GM23338 (cell line): ENCODE results near the gene GMPR. TPM values are rescaled to one million over a fixed set of nuclear protein-coding genes. Genes with fewer than 3 reads are reported as not detected.

Source experiments
- ATAC-seq: fragments of 200-7000 bp; cut with Tn5 transposase; 3 replicates; pipeline ENCODE4 v1.9.1; 2020
- DNase-seq: peaks from one replicate; pipeline ENCODE4 v3.0.0-alpha.2; 2015; ENCODE audit warnings: low spot score
- H2AFZ ChIP-seq: fragments of 200-600 bp; sonication (generic); 2 replicates; pipeline ENCODE4 v1.8.0; 2016; ENCODE audit warnings: antibody characterized with exemption, mild to moderate bottlenecking, moderate library complexity
- H3F3A ChIP-seq: fragments of 200-600 bp; sonication (generic); replicated peaks from 2 replicates; pipeline ENCODE4 v1.8.0; 2017; ENCODE audit warnings: antibody characterized with exemption, mixed run types, low read depth
- H3K27ac ChIP-seq: fragments of 200-600 bp; sonication (generic); 2 replicates; pipeline ENCODE4 v1.6.1; 2016; ENCODE audit warnings: low read depth
- H3K27me3 ChIP-seq: fragments of 200-600 bp; sonication (generic); 2 replicates; pipeline ENCODE4 v1.8.0; 2016; ENCODE audit warnings: mild to moderate bottlenecking, mixed run types, moderate library complexity; ENCODE audit not compliant: insufficient read depth
- H3K36me3 ChIP-seq: fragments of 200-600 bp; sonication (generic); 2 replicates; pipeline ENCODE4 v1.8.0; 2016; ENCODE audit warnings: mild to moderate bottlenecking; ENCODE audit not compliant: insufficient read depth
- H3K4me1 ChIP-seq: fragments of 200-600 bp; sonication (generic); 2 replicates; pipeline ENCODE4 v1.8.0; 2016; ENCODE audit warnings: mild to moderate bottlenecking, moderate library complexity; ENCODE audit not compliant: insufficient read depth
- H3K4me2 ChIP-seq: fragments of 200-600 bp; sonication (generic); 2 replicates; pipeline ENCODE4 v1.7.1; 2017; ENCODE audit warnings: mixed run types
- H3K4me3 ChIP-seq: fragments of 200-600 bp; sonication (generic); 2 replicates; pipeline ENCODE4 v1.6.1; 2016; ENCODE audit warnings: mixed run types
- H3K79me2 ChIP-seq: fragments of 200-600 bp; sonication (generic); replicated peaks from 2 replicates; pipeline ENCODE4 v1.8.0; 2017; ENCODE audit warnings: mild to moderate bottlenecking; ENCODE audit not compliant: insufficient read depth
- H3K9me2 ChIP-seq: fragments of 200-600 bp; sonication (generic); 2 replicates; pipeline ENCODE4 v1.8.0; 2017; ENCODE audit not compliant: insufficient read depth
- H4K20me1 ChIP-seq: fragments of 200-600 bp; sonication (generic); replicated peaks from 2 replicates; pipeline ENCODE4 v1.8.0; 2017; ENCODE audit warnings: mild to moderate bottlenecking; ENCODE audit not compliant: insufficient read depth
- H3K27ac Mint-ChIP-seq: 2 replicates; pipeline ENCODE4 v1.8.0; 2020; ENCODE audit warnings: inconsistent platforms, mild to moderate bottlenecking, moderate library complexity, mixed read lengths
- H3K27me3 Mint-ChIP-seq: 3 replicates; pipeline ENCODE4 v1.8.0; 2022; ENCODE audit warnings: low read depth, mild to moderate bottlenecking, moderate library complexity, mixed read lengths, inconsistent platforms; ENCODE audit not compliant: insufficient read depth, poor library complexity
- H3K36me3 Mint-ChIP-seq: 3 replicates; pipeline ENCODE4 v1.8.0; 2021; ENCODE audit warnings: low read depth, mild to moderate bottlenecking, inconsistent platforms, moderate library complexity, mixed read lengths
- H3K4me1 Mint-ChIP-seq: 3 replicates; pipeline ENCODE4 v1.8.0; 2020; ENCODE audit warnings: mild to moderate bottlenecking, inconsistent platforms, mixed read lengths
- H3K4me3 Mint-ChIP-seq: 3 replicates; pipeline ENCODE4 v1.8.0; 2021; ENCODE audit warnings: moderate library complexity, mild to moderate bottlenecking, inconsistent platforms, mixed read lengths
- H3K9me3 Mint-ChIP-seq: 3 replicates; pipeline ENCODE4 v1.8.0; 2020; ENCODE audit warnings: moderate library complexity, mild to moderate bottlenecking, inconsistent platforms, mixed read lengths
- EZH2 ChIP-seq: fragments of 200-600 bp; sonication (generic); IDR thresholded peaks from one replicate; pipeline ENCODE4 v1.8.0; 2017; ENCODE audit warnings: antibody characterized with exemption, mild to moderate bottlenecking, low read depth; ENCODE audit not compliant: unreplicated experiment
- EZH2phosphoT487 ChIP-seq: fragments of 200-600 bp; sonication (generic); IDR thresholded peaks from one replicate; pipeline ENCODE4 v1.8.1; 2018; ENCODE audit warnings: antibody characterized with exemption; ENCODE audit not compliant: unreplicated experiment
- NANOG ChIP-seq: IDR thresholded peaks from 2 replicates; pipeline ENCODE4 v1.6.1; 2016; ENCODE audit warnings: antibody characterized with exemption, borderline replicate concordance
- STAT1 ChIP-seq: IDR thresholded peaks from one replicate; pipeline ENCODE4 v1.6.1; 2016; ENCODE audit warnings: antibody characterized with exemption; ENCODE audit not compliant: unreplicated experiment
- ZNF331 ChIP-seq: fragments of 250-450 bp; sonication (Bioruptor Pico); IDR thresholded peaks from 2 replicates; pipeline ENCODE4 v1.5.0; 2020; ENCODE audit warnings: low read depth, mild to moderate bottlenecking, moderate library complexity
- polyA plus RNA-seq: library from polyadenylated mRNA; unstranded; fragments of >200 nt; fragmentation: Nextera tagmentation; extraction: Ambion mirVana; gene quantifications from 2 replicates; pipeline ENCODE4 v1.2.1, GENCODE V29; 2016
- total RNA-seq: library from RNA; depleted of rRNA; stranded (reverse); fragments of >200 nt; shearing (Covaris generic); gene quantifications from 2 replicates; pipeline ENCODE4 v1.2.3, GENCODE V29; 2014
- TF ChIP-seq, protein P1 (sequence below), 2 experiments: fragments of 200-600 bp in 1 of 2; sonication (generic) in 1 of 2; conservative IDR thresholded peaks; 2 replicates each; pipeline versions ENCODE4 v1.5.1 to v1.6.1; 2016 to 2017; ENCODE audit warnings: antibody characterized with exemption in 2 of 2, low read depth in 2 of 2, mild to moderate bottlenecking in 2 of 2, moderate library complexity in 1 of 2
- TF ChIP-seq, protein P2 (sequence below): fragments of 250-450 bp; sonication (Bioruptor Pico); IDR thresholded peaks from 2 replicates; pipeline ENCODE4 v1.5.0; 2020; ENCODE audit warnings: mild to moderate bottlenecking, moderate library complexity
- TF ChIP-seq, protein P3 (sequence below): IDR thresholded peaks from 2 replicates; pipeline ENCODE4 v1.6.1; 2016; ENCODE audit warnings: antibody characterized with exemption

Gene GMPR
- total and polyA plus RNA-seq, 2 experiments from 2014 or later = 0.23 to 0.35 TPM

DNA sequence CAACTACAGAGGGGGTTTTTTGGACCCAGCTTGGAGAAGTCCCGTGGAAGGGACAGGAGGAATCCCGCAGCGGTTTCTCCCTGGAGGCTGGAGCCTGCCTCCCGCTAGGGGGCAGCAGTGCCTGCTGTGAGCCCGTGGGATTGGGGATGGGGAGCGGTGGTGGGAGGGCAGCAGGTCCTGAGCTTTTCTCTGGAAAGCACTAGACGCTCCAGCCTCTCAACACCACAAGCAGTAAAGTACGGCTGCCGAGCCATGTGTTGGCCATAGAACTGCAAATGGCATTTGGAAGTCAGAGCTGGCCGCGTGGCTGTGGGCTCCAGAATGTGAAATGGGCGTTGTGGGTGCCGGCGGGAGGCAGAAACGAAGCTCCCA is 47.8 kb downstream of the GMPR start:
- ATAC-seq = peak; percentile 89
- Histone ChIP-seq H3K27ac (no peak overlapping the region), H2AFZ (peak overlapping the region; percentile 86; the same call in 1 of the 2 replicates), H3K9me2 (no peaks in the 10 kb centered on the region), H3K36me3 (no peaks in the 10 kb centered on the region), H3K4me1 (no peaks in the 10 kb centered on the region), H3K4me3 (peak overlapping the region; percentile 31; the same call in 1 of the 2 replicates), H3K27me3 (no peaks in the 10 kb centered on the region), H3F3A (no peaks in the 10 kb centered on the region), H3K79me2 (no peaks in the 10 kb centered on the region), H4K20me1 (no peaks in the 10 kb centered on the region), H3K4me2 (no peak overlapping the region)
- H3K4me3 Mint-ChIP-seq = peak overlapping the region; percentile 46; the same call in 2 of the 3 replicates
- H3K9me3 Mint-ChIP-seq = no peaks in the 10 kb centered on the region
- DNase-seq = peak; percentile 90
- no peaks in the 10 kb centered on the region for H3K36me3 Mint-ChIP-seq
- peaks cover 8% of the 10 kb centered on the region for H3K4me1 Mint-ChIP-seq
- TF ChIP-seq, protein P1, sequence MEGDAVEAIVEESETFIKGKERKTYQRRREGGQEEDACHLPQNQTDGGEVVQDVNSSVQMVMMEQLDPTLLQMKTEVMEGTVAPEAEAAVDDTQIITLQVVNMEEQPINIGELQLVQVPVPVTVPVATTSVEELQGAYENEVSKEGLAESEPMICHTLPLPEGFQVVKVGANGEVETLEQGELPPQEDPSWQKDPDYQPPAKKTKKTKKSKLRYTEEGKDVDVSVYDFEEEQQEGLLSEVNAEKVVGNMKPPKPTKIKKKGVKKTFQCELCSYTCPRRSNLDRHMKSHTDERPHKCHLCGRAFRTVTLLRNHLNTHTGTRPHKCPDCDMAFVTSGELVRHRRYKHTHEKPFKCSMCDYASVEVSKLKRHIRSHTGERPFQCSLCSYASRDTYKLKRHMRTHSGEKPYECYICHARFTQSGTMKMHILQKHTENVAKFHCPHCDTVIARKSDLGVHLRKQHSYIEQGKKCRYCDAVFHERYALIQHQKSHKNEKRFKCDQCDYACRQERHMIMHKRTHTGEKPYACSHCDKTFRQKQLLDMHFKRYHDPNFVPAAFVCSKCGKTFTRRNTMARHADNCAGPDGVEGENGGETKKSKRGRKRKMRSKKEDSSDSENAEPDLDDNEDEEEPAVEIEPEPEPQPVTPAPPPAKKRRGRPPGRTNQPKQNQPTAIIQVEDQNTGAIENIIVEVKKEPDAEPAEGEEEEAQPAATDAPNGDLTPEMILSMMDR (conservative IDR thresholded peaks at IDR 0.05; ENCODE audit: low read depth in 2 of 2) = peak; percentile 85 to 97
- TF ChIP-seq NANOG = no peak
- no peak overlapping the region for H3K27ac Mint-ChIP-seq
- H3K27me3 Mint-ChIP-seq = peaks cover 9% of the 10 kb centered on the region

DNA sequence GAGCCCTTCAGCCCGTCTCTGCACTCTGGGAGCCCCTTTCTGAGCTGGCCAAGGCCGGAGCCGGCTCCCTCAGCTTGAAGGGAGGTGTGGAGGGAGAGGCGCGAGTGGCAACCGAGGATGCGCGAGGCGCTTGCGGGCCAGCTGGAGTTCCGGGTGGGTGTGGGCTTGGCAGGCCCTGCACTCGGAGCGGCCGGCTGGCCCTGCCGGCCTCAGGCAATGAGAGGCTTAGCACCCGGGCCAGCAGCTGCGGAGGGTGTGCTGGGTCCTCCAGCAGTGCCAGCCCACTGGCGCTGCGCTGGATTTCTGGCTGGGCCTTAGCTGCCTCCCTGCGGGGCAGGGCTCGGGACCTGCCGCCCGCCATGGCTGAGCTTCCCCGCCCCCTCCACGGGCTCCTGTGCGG is 49.8 kb downstream of the GMPR start:
- H2AFZ ChIP-seq = no peak overlapping the region
- ATAC-seq = no peak
- H3K9me2 ChIP-seq = no peaks in the 10 kb centered on the region
- H3K36me3 ChIP-seq = no peaks in the 10 kb centered on the region
- H3K4me1 Mint-ChIP-seq = peaks cover 8% of the 10 kb centered on the region
- no peaks in the 10 kb centered on the region for H3K9me3 Mint-ChIP-seq
- no peak overlapping the region for H3K27ac ChIP-seq
- no peaks in the 10 kb centered on the region for H3K36me3 Mint-ChIP-seq
- H3K79me2 ChIP-seq = no peaks in the 10 kb centered on the region
- H3K4me1 ChIP-seq = no peaks in the 10 kb centered on the region
- no peaks in the 10 kb centered on the region for H3F3A ChIP-seq
- H3K27me3 Mint-ChIP-seq = peaks cover 11% of the 10 kb centered on the region
- no peak for DNase-seq
- no peak overlapping the region for H3K27ac Mint-ChIP-seq
- H3K4me2 ChIP-seq = no peak overlapping the region
- no peak overlapping the region for H3K4me3 ChIP-seq
- no peaks in the 10 kb centered on the region for H4K20me1 ChIP-seq
- H3K27me3 ChIP-seq = no peaks in the 10 kb centered on the region
- H3K4me3 Mint-ChIP-seq = no peak overlapping the region
- no peak for TF ChIP-seq NANOG
- TF ChIP-seq STAT1 = no peak
- TF ChIP-seq, protein P2, sequence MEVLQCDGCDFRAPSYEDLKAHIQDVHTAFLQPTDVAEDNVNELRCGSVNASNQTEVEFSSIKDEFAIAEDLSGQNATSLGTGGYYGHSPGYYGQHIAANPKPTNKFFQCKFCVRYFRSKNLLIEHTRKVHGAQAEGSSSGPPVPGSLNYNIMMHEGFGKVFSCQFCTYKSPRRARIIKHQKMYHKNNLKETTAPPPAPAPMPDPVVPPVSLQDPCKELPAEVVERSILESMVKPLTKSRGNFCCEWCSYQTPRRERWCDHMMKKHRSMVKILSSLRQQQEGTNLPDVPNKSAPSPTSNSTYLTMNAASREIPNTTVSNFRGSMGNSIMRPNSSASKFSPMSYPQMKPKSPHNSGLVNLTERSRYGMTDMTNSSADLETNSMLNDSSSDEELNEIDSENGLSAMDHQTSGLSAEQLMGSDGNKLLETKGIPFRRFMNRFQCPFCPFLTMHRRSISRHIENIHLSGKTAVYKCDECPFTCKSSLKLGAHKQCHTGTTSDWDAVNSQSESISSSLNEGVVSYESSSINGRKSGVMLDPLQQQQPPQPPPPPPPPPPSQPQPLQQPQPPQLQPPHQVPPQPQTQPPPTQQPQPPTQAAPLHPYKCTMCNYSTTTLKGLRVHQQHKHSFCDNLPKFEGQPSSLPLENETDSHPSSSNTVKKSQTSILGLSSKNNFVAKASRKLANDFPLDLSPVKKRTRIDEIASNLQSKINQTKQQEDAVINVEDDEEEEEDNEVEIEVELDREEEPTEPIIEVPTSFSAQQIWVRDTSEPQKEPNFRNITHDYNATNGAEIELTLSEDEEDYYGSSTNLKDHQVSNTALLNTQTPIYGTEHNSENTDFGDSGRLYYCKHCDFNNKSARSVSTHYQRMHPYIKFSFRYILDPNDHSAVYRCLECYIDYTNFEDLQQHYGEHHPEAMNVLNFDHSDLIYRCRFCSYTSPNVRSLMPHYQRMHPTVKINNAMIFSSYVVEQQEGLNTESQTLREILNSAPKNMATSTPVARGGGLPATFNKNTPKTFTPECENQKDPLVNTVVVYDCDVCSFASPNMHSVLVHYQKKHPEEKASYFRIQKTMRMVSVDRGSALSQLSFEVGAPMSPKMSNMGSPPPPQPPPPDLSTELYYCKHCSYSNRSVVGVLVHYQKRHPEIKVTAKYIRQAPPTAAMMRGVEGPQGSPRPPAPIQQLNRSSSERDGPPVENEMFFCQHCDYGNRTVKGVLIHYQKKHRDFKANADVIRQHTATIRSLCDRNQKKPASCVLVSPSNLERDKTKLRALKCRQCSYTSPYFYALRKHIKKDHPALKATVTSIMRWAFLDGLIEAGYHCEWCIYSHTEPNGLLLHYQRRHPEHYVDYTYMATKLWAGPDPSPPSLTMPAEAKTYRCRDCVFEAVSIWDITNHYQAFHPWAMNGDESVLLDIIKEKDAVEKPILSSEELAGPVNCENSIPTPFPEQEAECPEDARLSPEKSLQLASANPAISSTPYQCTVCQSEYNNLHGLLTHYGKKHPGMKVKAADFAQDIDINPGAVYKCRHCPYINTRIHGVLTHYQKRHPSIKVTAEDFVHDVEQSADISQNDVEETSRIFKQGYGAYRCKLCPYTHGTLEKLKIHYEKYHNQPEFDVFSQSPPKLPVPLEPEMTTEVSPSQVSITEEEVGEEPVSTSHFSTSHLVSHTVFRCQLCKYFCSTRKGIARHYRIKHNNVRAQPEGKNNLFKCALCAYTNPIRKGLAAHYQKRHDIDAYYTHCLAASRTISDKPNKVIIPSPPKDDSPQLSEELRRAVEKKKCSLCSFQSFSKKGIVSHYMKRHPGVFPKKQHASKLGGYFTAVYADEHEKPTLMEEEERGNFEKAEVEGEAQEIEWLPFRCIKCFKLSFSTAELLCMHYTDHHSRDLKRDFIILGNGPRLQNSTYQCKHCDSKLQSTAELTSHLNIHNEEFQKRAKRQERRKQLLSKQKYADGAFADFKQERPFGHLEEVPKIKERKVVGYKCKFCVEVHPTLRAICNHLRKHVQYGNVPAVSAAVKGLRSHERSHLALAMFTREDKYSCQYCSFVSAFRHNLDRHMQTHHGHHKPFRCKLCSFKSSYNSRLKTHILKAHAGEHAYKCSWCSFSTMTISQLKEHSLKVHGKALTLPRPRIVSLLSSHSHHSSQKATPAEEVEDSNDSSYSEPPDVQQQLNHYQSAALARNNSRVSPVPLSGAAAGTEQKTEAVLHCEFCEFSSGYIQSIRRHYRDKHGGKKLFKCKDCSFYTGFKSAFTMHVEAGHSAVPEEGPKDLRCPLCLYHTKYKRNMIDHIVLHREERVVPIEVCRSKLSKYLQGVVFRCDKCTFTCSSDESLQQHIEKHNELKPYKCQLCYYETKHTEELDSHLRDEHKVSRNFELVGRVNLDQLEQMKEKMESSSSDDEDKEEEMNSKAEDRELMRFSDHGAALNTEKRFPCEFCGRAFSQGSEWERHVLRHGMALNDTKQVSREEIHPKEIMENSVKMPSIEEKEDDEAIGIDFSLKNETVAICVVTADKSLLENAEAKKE (CRISPR knock-in tag) = no peak
- TF ChIP-seq ZNF331 (CRISPR knock-in tag) = no peak
- TF ChIP-seq, protein P3, sequence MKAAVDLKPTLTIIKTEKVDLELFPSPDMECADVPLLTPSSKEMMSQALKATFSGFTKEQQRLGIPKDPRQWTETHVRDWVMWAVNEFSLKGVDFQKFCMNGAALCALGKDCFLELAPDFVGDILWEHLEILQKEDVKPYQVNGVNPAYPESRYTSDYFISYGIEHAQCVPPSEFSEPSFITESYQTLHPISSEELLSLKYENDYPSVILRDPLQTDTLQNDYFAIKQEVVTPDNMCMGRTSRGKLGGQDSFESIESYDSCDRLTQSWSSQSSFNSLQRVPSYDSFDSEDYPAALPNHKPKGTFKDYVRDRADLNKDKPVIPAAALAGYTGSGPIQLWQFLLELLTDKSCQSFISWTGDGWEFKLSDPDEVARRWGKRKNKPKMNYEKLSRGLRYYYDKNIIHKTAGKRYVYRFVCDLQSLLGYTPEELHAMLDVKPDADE = no peak
- no peak for TF ChIP-seq EZH2
- TF ChIP-seq, protein P1 (conservative IDR thresholded peaks at IDR 0.05; ENCODE audit: low read depth in 2 of 2) = no peak
- TF ChIP-seq EZH2phosphoT487 = no peak
